Measurements from ENCODE around the gene IL3RA.
"Not testable (repeated sequence)": the region's sequence is repeated elsewhere in the genome, so short reads cannot be mapped to it uniquely, and the experiment has no call there.

IL3RA gene

GRCh38 chrX:1423215-1423614, 86.6 kb downstream of the IL3RA start:
- DNase-seq (ENCODE audit: low read depth) = no peak

DNA sequence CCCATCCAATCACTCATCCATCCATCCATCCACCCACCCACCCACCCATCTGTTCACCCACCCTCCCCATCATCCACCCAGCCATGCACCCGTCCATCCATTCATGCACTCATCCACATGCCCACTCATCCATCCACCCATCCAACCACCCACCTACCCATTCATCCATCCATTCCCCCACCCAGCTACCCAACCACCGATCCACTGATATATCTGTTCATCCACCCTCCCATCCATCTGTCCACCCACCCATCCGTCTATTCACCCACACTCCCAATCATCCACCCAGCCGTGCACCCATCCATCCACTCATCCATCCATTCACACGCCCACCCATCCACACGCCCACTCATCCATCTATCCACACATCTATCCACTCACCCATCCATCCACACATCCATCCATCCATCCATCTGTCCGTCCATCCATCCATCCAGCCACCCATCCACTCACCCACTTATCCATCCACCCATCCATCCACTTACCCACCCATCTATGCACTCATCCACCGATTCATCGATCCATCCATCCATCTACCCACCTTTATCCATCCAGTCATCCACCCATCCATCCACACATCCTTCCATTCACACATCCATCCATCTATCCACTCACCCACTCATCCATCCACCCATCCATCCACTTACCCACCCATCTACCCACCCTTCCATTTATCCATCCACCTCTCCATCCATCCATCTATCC, 87.7 kb downstream of the IL3RA start:
- no peak for DNase-seq (ENCODE audit: low read depth)

DNA sequence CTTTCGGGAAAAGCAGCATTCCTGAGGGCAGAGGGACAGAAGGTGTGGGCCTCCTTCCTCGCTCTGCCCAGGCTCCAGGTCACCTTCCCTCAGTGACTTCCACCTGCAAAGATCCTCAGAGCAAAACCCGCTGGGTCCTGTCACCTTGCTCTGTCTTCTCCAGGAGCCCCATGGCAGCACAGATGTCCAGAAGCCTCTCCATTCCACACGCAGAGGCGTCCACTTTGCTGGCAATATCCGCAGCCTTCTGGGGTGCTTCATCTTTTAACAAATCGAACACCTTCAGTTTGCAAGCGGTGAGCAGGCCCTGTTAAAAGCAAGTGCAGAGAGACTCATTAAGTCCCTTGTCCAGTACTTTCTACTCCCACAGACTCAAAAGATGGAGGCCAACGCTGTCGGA, 88.8 kb downstream of the IL3RA start:
- no peak for DNase-seq (ENCODE audit: low read depth)

- not testable (repeated sequence) for DNase-seq (ENCODE audit: low read depth)
Observed at GRCh38 chrX:1426321-1426720, 89.7 kb downstream of the IL3RA start.

DNA sequence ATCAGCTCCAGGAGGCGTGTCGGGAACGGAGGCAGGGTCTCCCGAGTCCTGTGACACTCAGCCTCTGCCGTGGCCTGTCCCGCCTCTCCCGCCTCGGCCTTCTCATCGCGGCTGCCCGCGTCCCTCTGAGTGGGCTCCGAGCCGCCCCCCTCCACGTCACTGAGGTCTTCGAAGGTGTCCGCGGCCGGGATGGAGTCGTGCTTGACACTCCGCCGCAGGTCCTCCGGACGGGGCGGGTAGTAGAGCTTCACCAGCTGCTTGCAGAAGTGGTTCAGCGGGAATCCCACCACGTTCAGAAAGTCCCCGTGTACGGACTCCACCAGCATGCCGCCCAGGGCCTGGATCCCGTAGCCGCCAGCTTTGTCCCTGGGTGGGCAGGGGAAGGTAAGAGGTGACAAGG, 91.2 kb downstream of the IL3RA start:
- no peak for DNase-seq (ENCODE audit: low read depth)

DNA sequence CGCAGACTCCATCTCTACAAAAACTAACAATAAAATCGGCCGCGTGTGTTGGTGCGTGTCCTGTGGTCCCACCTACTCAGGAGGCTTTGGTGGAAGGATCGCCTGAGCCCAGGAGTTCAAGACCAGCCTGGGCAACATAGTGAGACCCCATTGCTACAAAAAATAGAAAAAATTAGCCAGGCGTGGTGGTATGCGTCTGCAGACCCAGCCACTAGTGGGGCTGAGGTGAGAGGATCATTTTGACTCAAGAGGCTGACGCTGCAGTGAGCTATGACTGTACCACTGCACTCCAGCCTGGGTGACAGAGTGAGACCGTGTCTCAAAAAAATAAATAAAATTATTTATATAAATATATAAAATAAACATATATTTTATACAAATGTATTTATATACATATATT, 93.9 kb downstream of the IL3RA start:
- DNase-seq (ENCODE audit: low read depth) = no peak

Data from iris pigment epithelial cell (primary cell).